ENCODE data around the gene HSPB1. TPM values are rescaled to one million over a fixed set of nuclear protein-coding genes. Genes with fewer than 3 reads are reported as not detected.

Gene HSPB1
- total and polyA plus RNA-seq, 4 donors = 89.6 to 529 (median 356) TPM

GRCh38 chr7:76261931-76262330 is 40.5 kb upstream of the HSPB1 start:
- no peaks in the 10 kb centered on the region for H3K36me3 ChIP-seq (ENCODE audit: control insufficient read depth in 4 of 4, insufficient read depth in 4 of 4, low read length in 4 of 4)
- H3K4me3 ChIP-seq = no peak overlapping the region
- peaks cover 0 to 4% (median 0%) of the 10 kb centered on the region in 4 donors for H3K9me3 ChIP-seq (ENCODE audit: control insufficient read depth in 4 of 4, insufficient read depth in 3 of 4, low read length in 3 of 4)
- H3K4me1 ChIP-seq (ENCODE audit: control insufficient read depth in 5 of 5, insufficient read depth in 5 of 5, low read length in 5 of 5) = peaks cover 0 to 4% (median 0%) of the 10 kb centered on the region in 5 donors
- no peak for ATAC-seq (ENCODE audit: insufficient read depth, low FRiP score)
- no peak for TF ChIP-seq CTCF (IDR thresholded peaks at IDR 0.05; ENCODE audit: control extremely low read depth, extremely low read depth)
- no peak overlapping the region for H3K27ac ChIP-seq (ENCODE audit: low read depth in 1 of 2, low read length in 1 of 2)
- WGBS, 2 donors = 56 to 71% methylated on average over 4 of the region's 4 CpGs
- H3K27me3 ChIP-seq (ENCODE audit: control insufficient read depth in 3 of 3, insufficient read depth in 3 of 3, low read length in 2 of 3) = peaks cover 0 to 17% (median 8%) of the 10 kb centered on the region in 3 donors
- no peak overlapping the region for H3K9ac ChIP-seq (ENCODE audit: insufficient read depth in 1 of 2, low read length in 2 of 2)
- no peak for DNase-seq

- no peaks in the 10 kb centered on the region for H3K36me3 ChIP-seq (ENCODE audit: control insufficient read depth in 4 of 4, insufficient read depth in 4 of 4, low read length in 4 of 4)
- WGBS, 2 donors = 68 to 75% methylated on average over 7 of the region's 7 CpGs
- H3K27ac ChIP-seq (ENCODE audit: low read depth in 1 of 2, low read length in 1 of 2) = no peak overlapping the region
- peaks cover 0 to 4% (median 0%) of the 10 kb centered on the region in 4 donors for H3K9me3 ChIP-seq (ENCODE audit: control insufficient read depth in 4 of 4, insufficient read depth in 3 of 4, low read length in 3 of 4)
- H3K4me3 ChIP-seq = no peak overlapping the region
- peaks cover 0 to 7% (median 0%) of the 10 kb centered on the region in 5 donors for H3K4me1 ChIP-seq (ENCODE audit: control insufficient read depth in 5 of 5, insufficient read depth in 5 of 5, low read length in 5 of 5)
- TF ChIP-seq CTCF (IDR thresholded peaks at IDR 0.05; ENCODE audit: control extremely low read depth, extremely low read depth) = peak; percentile 34
- peaks cover 0 to 23% (median 11%) of the 10 kb centered on the region in 3 donors for H3K27me3 ChIP-seq (ENCODE audit: control insufficient read depth in 3 of 3, insufficient read depth in 3 of 3, low read length in 2 of 3)
- DNase-seq (peak; percentile 41 to 59 (median 57)), ATAC-seq (ENCODE audit: insufficient read depth, low FRiP score) (no peak)
- H3K9ac ChIP-seq (ENCODE audit: insufficient read depth in 1 of 2, low read length in 2 of 2) = no peak overlapping the region
Measured at GRCh38 chr7:76262683-76263402, 39.6 kb upstream of the HSPB1 start.

- H3K36me3 ChIP-seq (ENCODE audit: control insufficient read depth in 4 of 4, insufficient read depth in 4 of 4, low read length in 4 of 4) = no peaks in the 10 kb centered on the region
- no peak for DNase-seq
- H3K27ac ChIP-seq (ENCODE audit: low read depth in 1 of 2, low read length in 1 of 2) = no peak overlapping the region
- no peak overlapping the region for H3K9ac ChIP-seq (ENCODE audit: insufficient read depth in 1 of 2, low read length in 2 of 2)
- H3K4me3 ChIP-seq = no peak overlapping the region
- TF ChIP-seq CTCF (IDR thresholded peaks at IDR 0.05; ENCODE audit: control extremely low read depth, extremely low read depth) = no peak
- peaks cover 0 to 36% (median 20%) of the 10 kb centered on the region in 3 donors for H3K27me3 ChIP-seq (ENCODE audit: control insufficient read depth in 3 of 3, insufficient read depth in 3 of 3, low read length in 2 of 3)
- peaks cover 0 to 3% (median 0%) of the 10 kb centered on the region in 4 donors for H3K9me3 ChIP-seq (ENCODE audit: control insufficient read depth in 4 of 4, insufficient read depth in 3 of 4, low read length in 3 of 4)
- no peak for ATAC-seq (ENCODE audit: insufficient read depth, low FRiP score)
- H3K4me1 ChIP-seq (ENCODE audit: control insufficient read depth in 5 of 5, insufficient read depth in 5 of 5, low read length in 5 of 5) = peaks cover 0 to 4% (median 0%) of the 10 kb centered on the region in 5 donors
- 96 to 98% methylated on average over 7 of the region's 7 CpGs for WGBS, 2 donors
Measured at GRCh38 chr7:76265299-76265698, 37.2 kb upstream of the HSPB1 start.
